SU-DHL-6 (cell line): ENCODE results near the gene JMJD7.

Experiments
- H2AFZ ChIP-seq: fragments of 200-600 bp; sonication (generic); 2 replicates; pipeline ENCODE4 v1.6.1; 2014; ENCODE audit warnings: low read depth, mild to moderate bottlenecking, moderate library complexity, mixed read lengths, antibody characterized with exemption, low read length; ENCODE audit not compliant: severe bottlenecking
- H3F3A ChIP-seq: fragments of 200-600 bp; shearing (Covaris generic); 2 replicates; pipeline ENCODE4 v1.6.0; 2016; ENCODE audit warnings: antibody characterized with exemption, mild to moderate bottlenecking; ENCODE audit not compliant: insufficient read depth
- H3K27ac ChIP-seq: fragments of 200-600 bp; sonication (generic); 2 replicates; pipeline ENCODE4 v1.5.1; 2016; ENCODE audit warnings: low read depth, mild to moderate bottlenecking, low read length, moderate library complexity, mixed read lengths
- H3K27me3 ChIP-seq: fragments of 200-600 bp; sonication (generic), shearing (Covaris generic); 2 replicates; pipeline ENCODE4 v1.6.0; 2014; ENCODE audit warnings: mild to moderate bottlenecking, low read length
- H3K36me3 ChIP-seq: fragments of 200-600 bp; sonication (generic); 2 replicates; pipeline ENCODE4 v1.6.1; 2014; ENCODE audit warnings: mild to moderate bottlenecking, low read length, mixed read lengths
- H3K4me2 ChIP-seq: fragments of 300-600, 200-600 bp; shearing (Covaris generic), sonication (generic); 2 replicates; pipeline ENCODE4 v1.6.0; 2014; ENCODE audit warnings: low read length, low read depth, mild to moderate bottlenecking; ENCODE audit not compliant: poor library complexity, severe bottlenecking
- H3K4me3 ChIP-seq: fragments of 200-600 bp; sonication (generic); 2 replicates; pipeline ENCODE4 v1.5.1; 2014; ENCODE audit warnings: antibody characterized with exemption, low read length, mild to moderate bottlenecking, mixed read lengths; ENCODE audit not compliant: insufficient read depth, poor library complexity, severe bottlenecking
- H3K79me2 ChIP-seq: fragments of 200-600 bp; sonication (generic); 2 replicates; pipeline ENCODE4 v1.6.1; 2014; ENCODE audit warnings: mild to moderate bottlenecking, low read length, moderate library complexity; ENCODE audit not compliant: insufficient read depth
- H3K9ac ChIP-seq: fragments of 200-600 bp; sonication (generic); 2 replicates; pipeline ENCODE4 v1.7.0; 2014; ENCODE audit warnings: mild to moderate bottlenecking, low read length
- H3K9me2 ChIP-seq: fragments of 200-600 bp; sonication (generic); replicated peaks from 2 replicates; pipeline ENCODE4 v1.6.1; 2014; ENCODE audit warnings: low read length; ENCODE audit not compliant: insufficient read depth
- H3K9me3 ChIP-seq: fragments of 200-600 bp; sonication (generic); 2 replicates; pipeline ENCODE4 v1.6.1; 2014; ENCODE audit warnings: low read length, mixed read lengths; ENCODE audit not compliant: insufficient read depth
- H4K20me1 ChIP-seq: fragments of 200-600 bp; sonication (generic); 2 replicates; pipeline ENCODE4 v1.6.1; 2014; ENCODE audit warnings: low read depth, mild to moderate bottlenecking, antibody characterized with exemption, low read length, moderate library complexity, mixed read lengths
- EZH2phosphoT487 ChIP-seq: fragments of 200-600 bp; sonication (generic), shearing (Covaris generic); conservative IDR thresholded peaks from 2 replicates; pipeline ENCODE4 v1.6.1; 2018; ENCODE audit warnings: mild to moderate bottlenecking, antibody characterized with exemption, low read length, moderate library complexity, mixed read lengths
- TF ChIP-seq, protein P1 (sequence below): fragments of 200-600 bp; sonication (generic); IDR thresholded peaks from one replicate; pipeline ENCODE4 v1.5.1; 2017; ENCODE audit warnings: antibody characterized with exemption, mild to moderate bottlenecking, low read length, moderate library complexity; ENCODE audit not compliant: insufficient read depth, poor library complexity, severe bottlenecking

JMJD7 gene

GRCh38 chr15:41801185-41801584 lies 26.7 kb upstream of the JMJD7 start:
- H3F3A ChIP-seq, result no peaks in the 10 kb centered on the region
- H2AFZ ChIP-seq, result no peak overlapping the region

GRCh38 chr15:41801850-41802455 lies 25.9 kb upstream of the JMJD7 start:
- Histone ChIP-seq H3F3A (no peaks in the 10 kb centered on the region), H3K9ac (no peak overlapping the region), H3K36me3 (0 out of 2 replicates have a peak, but pooled peaks cover 4% of the 10 kb centered on the region), H3K79me2 (no peaks in the 10 kb centered on the region), H3K9me2 (no peaks in the 10 kb centered on the region), H3K27ac (no peak overlapping the region), H3K4me3 (no peak overlapping the region), H4K20me1 (no peaks in the 10 kb centered on the region), H2AFZ (no peak overlapping the region), H3K27me3 (no peaks in the 10 kb centered on the region), H3K9me3 (no peaks in the 10 kb centered on the region; the same call in 1 of the 2 replicates), H3K4me2 (no peak overlapping the region)
- TF ChIP-seq EZH2phosphoT487, result no peak
- TF ChIP-seq, protein P1, sequence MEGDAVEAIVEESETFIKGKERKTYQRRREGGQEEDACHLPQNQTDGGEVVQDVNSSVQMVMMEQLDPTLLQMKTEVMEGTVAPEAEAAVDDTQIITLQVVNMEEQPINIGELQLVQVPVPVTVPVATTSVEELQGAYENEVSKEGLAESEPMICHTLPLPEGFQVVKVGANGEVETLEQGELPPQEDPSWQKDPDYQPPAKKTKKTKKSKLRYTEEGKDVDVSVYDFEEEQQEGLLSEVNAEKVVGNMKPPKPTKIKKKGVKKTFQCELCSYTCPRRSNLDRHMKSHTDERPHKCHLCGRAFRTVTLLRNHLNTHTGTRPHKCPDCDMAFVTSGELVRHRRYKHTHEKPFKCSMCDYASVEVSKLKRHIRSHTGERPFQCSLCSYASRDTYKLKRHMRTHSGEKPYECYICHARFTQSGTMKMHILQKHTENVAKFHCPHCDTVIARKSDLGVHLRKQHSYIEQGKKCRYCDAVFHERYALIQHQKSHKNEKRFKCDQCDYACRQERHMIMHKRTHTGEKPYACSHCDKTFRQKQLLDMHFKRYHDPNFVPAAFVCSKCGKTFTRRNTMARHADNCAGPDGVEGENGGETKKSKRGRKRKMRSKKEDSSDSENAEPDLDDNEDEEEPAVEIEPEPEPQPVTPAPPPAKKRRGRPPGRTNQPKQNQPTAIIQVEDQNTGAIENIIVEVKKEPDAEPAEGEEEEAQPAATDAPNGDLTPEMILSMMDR, result no peak

More at GRCh38 chr15:41801185-41801584, 26.7 kb upstream of the JMJD7 start:
- H4K20me1 ChIP-seq, result no peaks in the 10 kb centered on the region
- H3K4me3 ChIP-seq, result no peak overlapping the region
- no peak overlapping the region for H3K9ac ChIP-seq
- no peak overlapping the region for H3K4me2 ChIP-seq
- no peaks in the 10 kb centered on the region for H3K79me2 ChIP-seq
- TF ChIP-seq, protein P1, result no peak
- no peak for TF ChIP-seq EZH2phosphoT487
- no peaks in the 10 kb centered on the region for H3K27me3 ChIP-seq
- H3K27ac ChIP-seq, result no peak overlapping the region
- no peaks in the 10 kb centered on the region; the same call in 1 of the 2 replicates for H3K9me3 ChIP-seq
- H3K36me3 ChIP-seq, result 0 out of 2 replicates have a peak, but pooled peaks cover 4% of the 10 kb centered on the region
- no peaks in the 10 kb centered on the region for H3K9me2 ChIP-seq

DNA sequence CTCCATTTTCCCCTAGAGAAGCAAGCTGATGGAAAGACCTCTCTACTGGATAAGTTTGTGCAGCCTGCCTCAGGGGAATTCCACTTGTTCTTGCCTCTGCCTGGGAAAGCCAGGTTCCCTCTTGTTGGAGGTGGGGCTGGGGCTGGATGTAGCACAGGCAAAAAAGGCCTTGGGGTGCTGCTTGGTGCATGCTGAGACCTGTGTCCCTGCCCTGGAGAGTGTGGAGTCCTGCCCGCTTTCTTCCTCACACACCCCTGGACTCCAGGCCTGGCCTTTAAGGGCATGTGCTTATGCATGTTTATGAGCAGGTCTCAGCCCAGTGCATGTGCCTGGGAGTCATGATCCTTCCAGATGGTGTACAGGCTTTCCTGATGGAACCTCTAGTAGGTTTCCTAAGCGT lies 23.5 kb upstream of the JMJD7 start:
- TF ChIP-seq EZH2phosphoT487, result no peak
- TF ChIP-seq, protein P1, result no peak
- Histone ChIP-seq H3K9ac (no peak overlapping the region), H2AFZ (no peak overlapping the region), H3K79me2 (no peaks in the 10 kb centered on the region), H3K4me3 (no peak overlapping the region), H3K9me2 (no peaks in the 10 kb centered on the region), H3K4me2 (no peak overlapping the region), H3K27me3 (no peaks in the 10 kb centered on the region), H3K36me3 (0 out of 2 replicates have a peak, but pooled peaks cover 4% of the 10 kb centered on the region), H4K20me1 (no peaks in the 10 kb centered on the region), H3K27ac (no peak overlapping the region), H3F3A (no peaks in the 10 kb centered on the region), H3K9me3 (no peaks in the 10 kb centered on the region; the same call in 1 of the 2 replicates)
